HAP-1 (cell line): ENCODE data around the gene HERPUD1.
"Not testable (repeated sequence)": the region's sequence is repeated elsewhere in the genome, so short reads cannot be mapped to it uniquely, and the experiment has no call there.

ENCODE experiments used
- DNase-seq, 2 experiments: peaks; one replicate each; pipeline ENCODE4 v3.0.0-alpha.2; 2016 to 2020; ENCODE audit warnings: low spot score in 2 of 2
- H3K27me3 ChIP-seq: fragments of 250-450 bp; sonication (Bioruptor Pico); 2 replicates; pipeline ENCODE4 v1.5.1; 2020; ENCODE audit warnings: low read depth, mild to moderate bottlenecking, moderate library complexity
- H3K36me3 ChIP-seq: fragments of 250-450 bp; sonication (Bioruptor Pico); replicated peaks from 2 replicates; pipeline ENCODE4 v1.5.1; 2020; ENCODE audit warnings: mild to moderate bottlenecking
- H3K4me1 ChIP-seq: fragments of 250-450 bp; sonication (Bioruptor Pico); 2 replicates; pipeline ENCODE4 v1.5.1; 2020; ENCODE audit warnings: mild to moderate bottlenecking
- H3K4me3 ChIP-seq: fragments of 250-450 bp; sonication (Bioruptor Pico); 2 replicates; pipeline ENCODE4 v1.5.1; 2020; ENCODE audit warnings: mild to moderate bottlenecking, moderate library complexity
- H3K9me3 ChIP-seq: fragments of 250-450 bp; sonication (Bioruptor Pico); 2 replicates; pipeline ENCODE4 v1.5.1; 2020; ENCODE audit warnings: mild to moderate bottlenecking, moderate library complexity
- in situ Hi-C: fragments of 300-500 bp; cut with MboI; formaldehyde crosslinking; loops from 3 replicates; pipeline ENCODE4 v1.14.3; 2020; ENCODE audit warnings: low sequenced_read_pairs, inconsistent platforms, mixed read lengths

HERPUD1 gene

GRCh38 chr16:56934599-56935145, 2.7 kb downstream of the HERPUD1 start:
- not testable (repeated sequence) for H3K27me3 ChIP-seq, H3K9me3 ChIP-seq, DNase-seq
- H3K4me1 ChIP-seq = peaks cover 24% of the 10 kb centered on the region
- in situ Hi-C loops = loop anchor here (5.0 kb wide), 1 partner anchor 67 kb away; the partner anchor contains the start of gene SLC12A3
- H3K36me3 ChIP-seq = peaks cover 72% of the 10 kb centered on the region
- peak overlapping the region; percentile 98 for H3K4me3 ChIP-seq

DNA sequence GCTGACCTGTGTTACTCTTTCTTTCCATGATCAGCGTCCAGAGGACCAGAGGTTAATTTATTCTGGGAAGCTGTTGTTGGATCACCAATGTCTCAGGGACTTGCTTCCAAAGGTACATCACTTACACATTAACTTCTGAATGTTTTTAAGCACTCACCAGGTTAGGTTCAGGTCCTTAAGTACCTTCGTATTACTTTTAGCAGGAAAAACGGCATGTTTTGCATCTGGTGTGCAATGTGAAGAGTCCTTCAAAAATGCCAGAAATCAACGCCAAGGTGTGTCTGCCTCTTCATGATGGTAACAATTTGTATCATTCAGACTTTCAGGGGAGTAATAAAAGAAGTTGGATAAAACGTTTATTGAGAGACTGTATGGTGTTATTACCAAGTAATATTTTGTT, 3.3 kb downstream of the HERPUD1 start:
- Histone ChIP-seq H3K9me3 (no peaks in the 10 kb centered on the region), H3K27me3 (no peaks in the 10 kb centered on the region), H3K36me3 (peaks cover 78% of the 10 kb centered on the region), H3K4me3 (no peak overlapping the region), H3K4me1 (peaks cover 24% of the 10 kb centered on the region)
- in situ Hi-C loops = loop anchor here (5.0 kb wide), 1 partner anchor 68 kb away; the partner anchor contains the start of gene SLC12A3
- DNase-seq = no peak

- H3K9me3 ChIP-seq = no peaks in the 10 kb centered on the region
- no peak overlapping the region for H3K4me3 ChIP-seq
- H3K4me1 ChIP-seq = peaks cover 17% of the 10 kb centered on the region
- in situ Hi-C loops = loop anchor here (5.0 kb wide), 1 partner anchor 69 kb away; the partner anchor contains the start of gene SLC12A3
- peaks cover 91% of the 10 kb centered on the region for H3K36me3 ChIP-seq
- no peak for DNase-seq
- no peaks in the 10 kb centered on the region for H3K27me3 ChIP-seq
Observed at GRCh38 chr16:56936491-56936890, 4.5 kb downstream of the HERPUD1 start.

DNA sequence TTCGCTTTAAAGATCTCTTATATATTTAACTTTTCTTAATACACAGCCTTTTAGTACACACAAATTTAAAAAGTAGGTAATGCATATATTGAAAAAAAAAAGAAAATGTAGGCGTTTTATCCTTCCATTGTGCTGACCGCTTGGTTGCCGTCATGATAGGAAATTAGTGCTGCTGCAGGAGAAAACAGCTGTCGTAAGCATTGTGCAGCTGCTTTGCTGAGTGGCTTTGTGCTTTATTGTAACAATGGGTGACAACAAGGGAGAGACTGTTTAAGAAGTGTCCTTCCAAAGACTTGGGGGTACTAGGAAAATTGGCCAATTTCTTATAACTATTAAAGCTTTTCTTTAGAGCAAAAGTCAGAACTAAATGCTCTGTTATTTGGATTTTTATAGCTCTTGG, 5.0 kb downstream of the HERPUD1 start:
- no peak overlapping the region for H3K4me3 ChIP-seq
- H3K9me3 ChIP-seq = no peaks in the 10 kb centered on the region
- peaks cover 95% of the 10 kb centered on the region for H3K36me3 ChIP-seq
- in situ Hi-C loops = loop anchor here (5.0 kb wide), 1 partner anchor 70 kb away; the partner anchor contains the start of gene SLC12A3
- peaks cover 15% of the 10 kb centered on the region for H3K4me1 ChIP-seq
- DNase-seq = no peak
- no peaks in the 10 kb centered on the region for H3K27me3 ChIP-seq

- Histone ChIP-seq H3K4me3 (no peak overlapping the region), H3K4me1 (peaks cover 11% of the 10 kb centered on the region), H3K9me3 (no peaks in the 10 kb centered on the region), H3K27me3 (no peaks in the 10 kb centered on the region), H3K36me3 (peaks cover 97% of the 10 kb centered on the region)
- in situ Hi-C loops = loop anchor here (5.0 kb wide), 1 partner anchor 72 kb away; the partner anchor contains the start of gene SLC12A3
- no peak for DNase-seq
Observed at GRCh38 chr16:56938664-56939513, 6.9 kb downstream of the HERPUD1 start.

GRCh38 chr16:56939801-56940200, 7.9 kb downstream of the HERPUD1 start:
- H3K4me3 ChIP-seq = no peak overlapping the region
- H3K4me1 ChIP-seq = peaks cover 7% of the 10 kb centered on the region
- DNase-seq = no peak
- no peaks in the 10 kb centered on the region for H3K9me3 ChIP-seq
- in situ Hi-C loops = loop anchor here (5.0 kb wide), 1 partner anchor 72 kb away; the partner anchor contains the start of gene SLC12A3
- H3K36me3 ChIP-seq = peaks cover 100% of the 10 kb centered on the region
- H3K27me3 ChIP-seq = no peaks in the 10 kb centered on the region

- peaks cover 2% of the 10 kb centered on the region for H3K4me1 ChIP-seq
- in situ Hi-C loops = no loop called here
- H3K27me3 ChIP-seq = no peaks in the 10 kb centered on the region
- DNase-seq = no peak
- peaks cover 94% of the 10 kb centered on the region for H3K36me3 ChIP-seq
- H3K4me3 ChIP-seq = no peak overlapping the region
- no peaks in the 10 kb centered on the region for H3K9me3 ChIP-seq
Observed at GRCh38 chr16:56941092-56941491, 9.2 kb downstream of the HERPUD1 start.

- no peaks in the 10 kb centered on the region for H3K4me1 ChIP-seq
- peaks cover 86% of the 10 kb centered on the region for H3K36me3 ChIP-seq
- DNase-seq = no peak
- in situ Hi-C loops = no loop called here
- H3K27me3 ChIP-seq = no peaks in the 10 kb centered on the region
- no peaks in the 10 kb centered on the region for H3K9me3 ChIP-seq
- H3K4me3 ChIP-seq = no peak overlapping the region
Observed at GRCh38 chr16:56941856-56942331, 10.0 kb downstream of the HERPUD1 start.

- Histone ChIP-seq H3K9me3 (no peaks in the 10 kb centered on the region), H3K4me3 (no peak overlapping the region), H3K4me1 (no peaks in the 10 kb centered on the region), H3K36me3 (peaks cover 66% of the 10 kb centered on the region), H3K27me3 (no peaks in the 10 kb centered on the region)
- no peak for DNase-seq
- in situ Hi-C loops = no loop called here
Observed at GRCh38 chr16:56943761-56944375, 11.9 kb downstream of the HERPUD1 start.

DNA sequence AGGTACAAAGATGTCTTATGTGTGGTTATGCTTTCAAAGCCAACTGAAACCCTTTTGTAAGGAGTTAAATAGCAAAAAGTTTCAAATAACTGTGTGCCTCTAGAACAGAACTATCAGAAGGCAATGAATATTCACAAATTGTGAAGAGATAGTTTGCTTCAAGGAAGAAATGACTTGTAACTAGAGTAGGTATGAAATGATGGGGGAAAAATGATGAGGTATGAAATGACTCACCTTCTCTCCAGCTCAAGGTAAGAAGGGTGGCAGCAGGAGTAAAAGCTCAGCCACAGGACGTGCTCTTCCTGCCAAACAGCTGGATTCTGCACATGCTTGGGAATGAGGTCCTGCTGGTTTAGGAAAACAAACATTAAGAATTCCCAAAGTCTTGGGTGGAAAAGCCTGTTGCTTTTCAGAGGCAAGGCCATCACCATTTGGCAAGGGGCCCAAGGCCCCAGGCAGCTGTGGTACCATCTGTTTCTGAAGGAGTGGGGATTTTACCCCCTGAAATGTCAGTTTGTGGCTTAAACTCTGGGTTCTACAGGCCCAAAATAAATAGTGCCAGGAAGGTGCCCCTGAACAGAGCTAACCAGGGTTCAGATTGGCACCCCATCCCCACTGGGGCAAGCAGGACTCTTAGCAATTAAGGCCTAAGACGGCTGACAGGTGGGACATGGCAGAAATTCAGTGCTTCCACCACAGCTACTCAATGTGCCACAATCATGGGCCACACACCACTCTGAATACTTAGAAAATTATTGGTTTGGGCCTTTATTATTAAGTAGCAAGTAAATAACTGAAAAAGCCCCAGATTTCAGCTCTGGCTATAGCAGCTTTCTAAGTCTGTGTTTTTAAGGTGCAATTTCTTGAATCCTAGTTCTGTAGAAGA, 13.3 kb downstream of the HERPUD1 start:
- H3K27me3 ChIP-seq = no peaks in the 10 kb centered on the region
- H3K36me3 ChIP-seq = peaks cover 53% of the 10 kb centered on the region
- no peaks in the 10 kb centered on the region for H3K9me3 ChIP-seq
- no peak overlapping the region for H3K4me3 ChIP-seq
- H3K4me1 ChIP-seq = no peaks in the 10 kb centered on the region
- in situ Hi-C loops = no loop called here
- DNase-seq = no peak

DNA sequence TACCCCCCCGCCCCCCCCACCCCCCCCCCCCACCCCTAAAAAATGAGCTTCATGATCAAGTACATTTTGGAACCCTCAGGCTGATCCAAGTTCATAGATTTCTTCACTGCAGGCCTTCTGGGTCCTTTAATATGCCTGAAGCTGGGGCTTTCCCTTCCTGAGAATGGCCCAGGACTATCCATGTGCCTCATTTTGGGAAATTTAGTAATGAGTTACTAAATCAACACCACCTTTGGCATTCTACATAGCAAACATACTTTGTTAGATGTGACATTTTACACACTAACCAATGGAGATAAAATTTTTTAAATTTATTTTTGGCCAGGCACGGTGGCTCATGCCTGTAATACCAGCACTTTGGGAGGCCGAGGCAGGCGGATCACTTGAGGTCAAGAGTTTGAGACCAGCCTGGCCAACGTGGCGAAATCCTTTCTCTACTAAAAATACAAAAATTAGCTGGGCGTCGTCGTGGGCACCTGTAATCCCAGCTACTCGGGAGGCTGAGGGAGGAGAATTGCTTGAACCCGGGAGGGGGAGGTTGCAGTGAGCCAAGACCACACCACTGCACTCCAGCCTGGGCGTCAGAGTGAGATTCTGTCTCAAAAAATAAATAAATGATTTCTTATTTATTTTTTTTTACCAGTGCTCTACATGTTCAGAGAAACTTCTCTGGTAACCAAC, 14.0 kb downstream of the HERPUD1 start:
- DNase-seq = no peak
- H3K4me1 ChIP-seq = no peaks in the 10 kb centered on the region
- in situ Hi-C loops = no loop called here
- peaks cover 45% of the 10 kb centered on the region for H3K36me3 ChIP-seq
- no peak overlapping the region for H3K4me3 ChIP-seq
- H3K9me3 ChIP-seq = no peaks in the 10 kb centered on the region
- no peaks in the 10 kb centered on the region for H3K27me3 ChIP-seq

GRCh38 chr16:56946767-56947603, 15.0 kb downstream of the HERPUD1 start:
- in situ Hi-C loops = no loop called here
- no peak overlapping the region for H3K4me3 ChIP-seq
- DNase-seq = no peak
- no peaks in the 10 kb centered on the region for H3K9me3 ChIP-seq
- no peaks in the 10 kb centered on the region for H3K27me3 ChIP-seq
- no peaks in the 10 kb centered on the region for H3K4me1 ChIP-seq
- peaks cover 35% of the 10 kb centered on the region for H3K36me3 ChIP-seq
